DMS53 (cell line): ENCODE measurements around the gene NSDHL.

Experiments used
- DNase-seq: peaks from one replicate; lab custom pipeline; 2025; lab: John Stamatoyannopoulos, UW

Gene NSDHL

GRCh38 chrX:152913910-152914309 lies 83.0 kb downstream of the NSDHL start:
- DNase-seq: no peak

- DNase-seq: peak; percentile 33
These were observed 84.8 kb downstream of the NSDHL start for GRCh38 chrX:152915541-152916241.

- no peak for DNase-seq
These were observed 87.1 kb downstream of the NSDHL start for GRCh38 chrX:152917656-152918579.

GRCh38 chrX:152918707-152919106 lies 87.8 kb downstream of the NSDHL start:
- no peak for DNase-seq
